H1 (cell line): ENCODE data around the gene TRIL. TPM values are rescaled to one million over a fixed set of nuclear protein-coding genes. Genes with fewer than 3 reads are reported as not detected.

Source experiments
- CTCF ChIA-PET: fragments of 300-600 bp; sonication (Branson Sonifier 250); formaldehyde crosslinking; loops from one replicate; lab custom pipeline; 2021; ENCODE audit not compliant: partially characterized antibody; lab: Charles Lee
- POLR2A ChIA-PET: fragments of 300-600 bp; sonication (Branson Sonifier 250); formaldehyde crosslinking; loops from one replicate; lab custom pipeline; 2021; ENCODE audit warnings: inconsistent platforms; ENCODE audit not compliant: partially characterized antibody; lab: Charles Lee
- DNase-seq, 2 experiments: peaks; one replicate each; pipeline versions ENCODE4 v3.0.0 to v3.0.0-alpha.2; 2010 to 2022; ENCODE audit warnings: low spot score in 2 of 2, low read depth in 1 of 2, mixed read lengths in 1 of 2
- FAIRE-seq: peaks from 2 replicates; lab custom pipeline; 2011; peaks lifted over from hg19 to GRCh38; lab: Jason Lieb, UNC
- H2AFZ ChIP-seq: 2 replicates; pipeline ENCODE4 v1.8.1; 2012; ENCODE audit warnings: low read length, inconsistent platforms
- H2AK5ac ChIP-seq: 2 replicates; pipeline ENCODE4 v1.6.1; 2013; ENCODE audit warnings: low read depth, low read length
- H2BK120ac ChIP-seq: replicated peaks from 2 replicates; pipeline ENCODE3; 2013; ENCODE audit warnings: low read depth, low read length, inconsistent platforms
- H2BK12ac ChIP-seq: 2 replicates; pipeline ENCODE4 v1.6.1; 2013; ENCODE audit warnings: low read depth, low read length
- H2BK15ac ChIP-seq: 2 replicates; pipeline ENCODE4 v1.6.1; 2013; ENCODE audit warnings: low read length
- H2BK20ac ChIP-seq: 2 replicates; pipeline ENCODE4 v1.6.1; 2013; ENCODE audit warnings: low read length
- H2BK5ac ChIP-seq: 2 replicates; pipeline ENCODE4 v1.6.1; 2013; ENCODE audit warnings: low read depth, low read length
- H3K14ac ChIP-seq: 2 replicates; pipeline ENCODE4 v1.6.1; 2013; ENCODE audit warnings: inconsistent platforms; ENCODE audit not compliant: insufficient read length
- H3K18ac ChIP-seq: 2 replicates; pipeline ENCODE4 v1.6.1; 2013; ENCODE audit warnings: low read length; ENCODE audit errors: extremely low read depth
- H3K23ac ChIP-seq: 2 replicates; pipeline ENCODE4 v1.6.1; 2013; ENCODE audit warnings: inconsistent platforms; ENCODE audit not compliant: insufficient read length
- H3K23me2 ChIP-seq: 2 replicates; pipeline ENCODE4 v1.6.1; 2013; ENCODE audit warnings: low read depth, low read length
- H3K27ac ChIP-seq: 2 replicates; pipeline ENCODE4 v1.6.1; 2011; ENCODE audit warnings: low read depth, low read length, inconsistent platforms
- H3K27me3 ChIP-seq, 4 experiments: replicated peaks in 1 of 4; 1 replicate in 1 of 4; 2 replicates in 3 of 4; pipeline versions ENCODE4 v1.6.1 to v1.8.1; 2011 to 2013; ENCODE audit warnings: low read length in 3 of 4, mild to moderate bottlenecking in 3 of 4, inconsistent platforms in 2 of 4, mixed read lengths in 2 of 4, moderate library complexity in 1 of 4; ENCODE audit not compliant: control insufficient read depth in 3 of 4, insufficient read depth in 3 of 4; ENCODE audit errors: extremely low read depth in 1 of 4
- H3K36me3 ChIP-seq, 4 experiments: 2 replicates each; pipeline versions ENCODE4 v1.6.1 to v1.8.1; 2011 to 2013; ENCODE audit warnings: mild to moderate bottlenecking in 4 of 4, low read length in 3 of 4, moderate library complexity in 2 of 4, control low read depth in 1 of 4, inconsistent platforms in 1 of 4; ENCODE audit not compliant: insufficient read depth in 4 of 4, control insufficient read depth in 2 of 4
- H3K4ac ChIP-seq: replicated peaks from 2 replicates; pipeline ENCODE3; 2013; ENCODE audit warnings: low read length, low read depth, mixed read lengths, inconsistent platforms; ENCODE audit not compliant: insufficient read length
- H3K4me1 ChIP-seq, 4 experiments: replicated peaks in 1 of 4; 1 replicate in 1 of 4; 2 replicates in 3 of 4; pipeline versions ENCODE4 v1.6.1 to v1.8.1; 2011 to 2013; ENCODE audit warnings: low read length in 3 of 4, inconsistent platforms in 2 of 4, mixed read lengths in 1 of 4; ENCODE audit not compliant: insufficient read depth in 4 of 4, control insufficient read depth in 3 of 4
- H3K4me2 ChIP-seq, 2 experiments: 2 replicates each; pipeline versions ENCODE4 v1.6.1 to v1.8.1; 2011 to 2013; ENCODE audit warnings: low read depth in 2 of 2, low read length in 2 of 2, control low read depth in 1 of 2, inconsistent platforms in 1 of 2, mild to moderate bottlenecking in 1 of 2; ENCODE audit not compliant: insufficient read depth in 1 of 2
- H3K4me3 ChIP-seq, 4 experiments: fragments of 200-600, 300-600 bp in 1 of 4; sonication (generic), shearing (Covaris generic), sonication (Bioruptor Twin) in 1 of 4; 2 replicates each; pipeline versions ENCODE4 v1.5.1 to v1.8.1; 2011 to 2016; ENCODE audit warnings: low read length in 4 of 4, low read depth in 3 of 4, control low read depth in 2 of 4, inconsistent platforms in 2 of 4, mild to moderate bottlenecking in 2 of 4, mixed read lengths in 1 of 4, moderate library complexity in 1 of 4; ENCODE audit not compliant: insufficient read depth in 2 of 4; ENCODE audit errors: extremely low read depth in 1 of 4
- H3K56ac ChIP-seq: replicated peaks from 2 replicates; pipeline ENCODE3; 2013; ENCODE audit warnings: low read depth, mild to moderate bottlenecking, mixed read lengths, low read length, inconsistent platforms; ENCODE audit not compliant: insufficient read length
- H3K79me1 ChIP-seq: 2 replicates; pipeline ENCODE4 v1.6.1; 2013; ENCODE audit warnings: low read depth, low read length, control low read depth
- H3K79me2 ChIP-seq, 2 experiments: 2 replicates each; pipeline versions ENCODE4 v1.6.1 to v1.8.1; 2012 to 2013; ENCODE audit warnings: low read length in 2 of 2, mild to moderate bottlenecking in 2 of 2, inconsistent platforms in 1 of 2; ENCODE audit not compliant: insufficient read depth in 2 of 2, control insufficient read depth in 1 of 2
- H3K9ac ChIP-seq, 4 experiments: replicated peaks in 1 of 4; 1 replicate in 1 of 4; 2 replicates in 3 of 4; pipeline versions ENCODE4 v1.6.1 to v1.8.1; 2011 to 2013; ENCODE audit warnings: low read depth in 3 of 4, low read length in 3 of 4, control low read depth in 2 of 4, mild to moderate bottlenecking in 2 of 4, moderate library complexity in 2 of 4, inconsistent platforms in 1 of 4; ENCODE audit errors: extremely low read depth in 1 of 4
- H3K9me3 ChIP-seq, 2 experiments: 2 replicates each; pipeline versions ENCODE4 v1.6.1 to v1.8.1; 2012 to 2013; ENCODE audit warnings: mild to moderate bottlenecking in 2 of 2, moderate library complexity in 2 of 2, control low read depth in 1 of 2, inconsistent platforms in 1 of 2, low read depth in 1 of 2, low read length in 1 of 2, mixed read lengths in 1 of 2; ENCODE audit not compliant: insufficient read depth in 2 of 2
- H4K20me1 ChIP-seq, 2 experiments: replicated peaks in 1 of 2; 2 replicates each; pipeline versions ENCODE3 to v1.8.1; 2011 to 2013; ENCODE audit warnings: inconsistent platforms in 2 of 2, low read length in 2 of 2, mild to moderate bottlenecking in 1 of 2; ENCODE audit not compliant: insufficient read depth in 2 of 2, control insufficient read depth in 1 of 2
- H4K5ac ChIP-seq: 2 replicates; pipeline ENCODE4 v1.6.1; 2013; ENCODE audit warnings: low read length, low read depth, mixed read lengths, inconsistent platforms; ENCODE audit not compliant: insufficient read length
- H4K8ac ChIP-seq: 2 replicates; pipeline ENCODE4 v1.8.0; 2013; ENCODE audit warnings: mild to moderate bottlenecking, moderate library complexity, low read length, inconsistent platforms; ENCODE audit not compliant: insufficient read depth; ENCODE audit errors: extremely low read depth
- H4K91ac ChIP-seq: replicated peaks from 2 replicates; pipeline ENCODE3; 2013; ENCODE audit warnings: low read length, mixed read lengths, inconsistent platforms; ENCODE audit not compliant: insufficient read length
- ASH2L ChIP-seq: fragments of 200-600, 300-600 bp; sonication (generic); IDR thresholded peaks from one replicate; pipeline ENCODE4 v1.7.1; 2017; ENCODE audit warnings: low read length
- FOSL1 ChIP-seq: IDR thresholded peaks from 2 replicates; pipeline ENCODE4 v1.6.1; 2011; ENCODE audit warnings: mild to moderate bottlenecking, low read depth, low read length, moderate library complexity; ENCODE audit not compliant: insufficient read depth
- NANOG ChIP-seq: IDR thresholded peaks from 2 replicates; pipeline ENCODE4 v1.6.1; 2011; ENCODE audit warnings: low read length, low read depth, mild to moderate bottlenecking, inconsistent platforms; ENCODE audit not compliant: insufficient read depth, poor library complexity, severe bottlenecking
- POLR2A ChIP-seq, 2 experiments: IDR thresholded peaks; 1 replicate in 1 of 2; 2 replicates in 1 of 2; pipeline ENCODE4 v1.6.1; 2011; ENCODE audit warnings: low read depth in 2 of 2, low read length in 2 of 2, mild to moderate bottlenecking in 2 of 2; ENCODE audit errors: control extremely low read depth in 1 of 2
- POU5F1 ChIP-seq: IDR thresholded peaks from 2 replicates; pipeline ENCODE4 v1.6.1; 2011; ENCODE audit warnings: low read depth, mild to moderate bottlenecking, low read length, moderate library complexity
- SP1 ChIP-seq: IDR thresholded peaks from 2 replicates; pipeline ENCODE4 v1.6.1; 2011; ENCODE audit warnings: low read depth, low read length
- SUZ12 ChIP-seq: fragments of 200-600 bp; sonication (generic); IDR thresholded peaks from 2 replicates; pipeline ENCODE4 v1.6.1; 2012; ENCODE audit warnings: mild to moderate bottlenecking, inconsistent platforms, low read length, moderate library complexity, mixed read lengths
- TAF1 ChIP-seq: IDR thresholded peaks from 2 replicates; pipeline ENCODE4 v1.6.1; 2011; ENCODE audit warnings: mild to moderate bottlenecking, low read depth, low read length
- TBP ChIP-seq: IDR thresholded peaks from 2 replicates; pipeline ENCODE4 v1.6.1; 2011; ENCODE audit warnings: low read depth, low read length, improper control_type of control experiment
- WGBS, 2 experiments: shearing (Covaris generic) in 1 of 2; methylation state at CpG; one replicate each; pipeline versions ENCODE4 v1.1.6 to v1.1.7; 2013 to 2015; ENCODE audit warnings: low lambda C conversion rate in 2 of 2, mixed read lengths in 2 of 2, inconsistent platforms in 1 of 2, low coverage in 1 of 2, missing lambda C conversion rate in 1 of 2; ENCODE audit not compliant: insufficient replicate concordance in 2 of 2, insufficient coverage in 1 of 2, insufficient read length in 1 of 2; ENCODE audit errors: extremely low coverage in 1 of 2, missing lambda C conversion rate in 1 of 2; 5-methylcytosine and 5-hydroxymethylcytosine counted together
- polyA plus RNA-seq, 7 experiments: library from polyadenylated mRNA; depleted of rRNA in 3 of 7; stranded (reverse) in 5 of 7; unstranded in 2 of 7; fragments of >200 nt in 5 of 7; fragments of 200-250 nt in 2 of 7; gene quantifications; 1 replicate in 5 of 7; 2 replicates in 1 of 7; 4 replicates in 1 of 7; pipeline versions ENCODE4 v1.2.1 to v1.2.3, GENCODE V29; 2011 to 2013; ENCODE audit warnings: missing spikeins in 2 of 7, mixed read lengths in 2 of 7
- total RNA-seq: library from RNA; stranded (reverse); fragmentation: NEBNext Ultra II Directional; extraction: Animal tissue kit (Norgen Biotek cat#: 25700); gene quantifications from 2 replicates; pipeline ENCODE4 v1.2.1, GENCODE V29; 2021
- TF ChIP-seq, protein P1 (sequence below): IDR thresholded peaks from 2 replicates; pipeline ENCODE4 v1.6.1; 2012; ENCODE audit warnings: inconsistent platforms

The TRIL gene
- total and polyA plus RNA-seq, 2 of the 8 experiments (the other 6 are each of a cell fraction or from before 2014, with no cell fraction given) = 3.9 to 5.5 TPM

DNA sequence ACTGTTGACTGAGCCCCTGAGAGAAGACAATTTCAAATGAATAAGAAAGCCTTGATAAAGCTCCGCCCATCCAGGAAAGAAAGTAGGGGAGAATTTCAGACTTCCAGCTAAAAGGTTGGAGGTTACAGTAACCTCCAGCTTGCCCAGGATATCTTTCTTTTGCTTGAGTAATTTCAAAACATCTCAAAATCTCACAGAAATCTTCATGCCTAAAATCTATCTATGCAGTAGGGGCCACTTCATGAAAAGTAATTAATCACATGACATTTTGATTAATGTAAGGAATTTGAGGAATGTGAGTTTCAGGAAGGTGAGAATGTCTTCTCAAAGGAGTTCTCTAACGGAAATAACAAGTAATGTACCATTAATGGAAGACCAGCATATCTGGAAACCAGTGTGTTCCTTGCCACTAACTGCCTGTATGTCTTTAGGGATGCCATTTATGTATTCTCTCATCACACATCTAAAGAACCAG, 24.2 kb downstream of the TRIL start:
- ChIA-PET CTCF (interaction anchor here (0.5 to 34.2 kb wide), 6 partner anchors 9 to 355 kb away, joined by 3 to 692 read pairs (median 28); partner anchors contain the start of gene TRIL), POLR2A (interaction anchor here (0.5 to 1.8 kb wide), 2 partner anchors 22 to 167 kb away, joined by 3 to 5 read pairs; no protein-coding TSS in a partner anchor)
- H2BK120ac ChIP-seq = no peak overlapping the region
- peak; percentile 50 for FAIRE-seq
- DNase-seq = no peak
- H2BK5ac ChIP-seq = peak overlapping the region; percentile 79; the same call in 1 of the 2 replicates
- H2AFZ ChIP-seq = peak overlapping the region; percentile 75; the same call in 1 of the 2 replicates
- H4K20me1 ChIP-seq = no peaks in the 10 kb centered on the region
- peaks cover 1 to 12% (median 7%) of the 10 kb centered on the region in 4 experiments; a peak in 5 of 7 replicates for H3K4me1 ChIP-seq
- H3K18ac ChIP-seq = no peak overlapping the region; the same call in 1 of the 2 replicates
- H2BK15ac ChIP-seq = no peak overlapping the region
- H2AK5ac ChIP-seq = no peak overlapping the region; the same call in 1 of the 2 replicates
- H2BK20ac ChIP-seq = no peak overlapping the region
- no peak overlapping the region for H4K91ac ChIP-seq
- no peaks in the 10 kb centered on the region for H3K27me3 ChIP-seq
- no peak overlapping the region for H4K5ac ChIP-seq
- H3K14ac ChIP-seq = no peak overlapping the region
- no peak overlapping the region for H3K4me3 ChIP-seq
- no peaks in the 10 kb centered on the region for H3K79me2 ChIP-seq
- H3K36me3 ChIP-seq = no peaks in the 10 kb centered on the region
- H3K79me1 ChIP-seq = no peaks in the 10 kb centered on the region
- 70% methylated on average over 2 of the region's 2 CpGs; no CpG with 5 or more reads in 1 of the 2 experiments for WGBS, 2 experiments
- no peak overlapping the region; a peak in 1 of 7 replicates for H3K9ac ChIP-seq
- no peak overlapping the region for H3K56ac ChIP-seq
- peak overlapping the region; percentile 98; the same call in 1 of the 2 replicates for H2BK12ac ChIP-seq
- TF ChIP-seq POLR2A (IDR thresholded peaks at IDR 0.05; ENCODE audit: control extremely low read depth in 1 of 2, low read depth in 2 of 2, low read length in 2 of 2) = no peak
- TF ChIP-seq, protein P1, sequence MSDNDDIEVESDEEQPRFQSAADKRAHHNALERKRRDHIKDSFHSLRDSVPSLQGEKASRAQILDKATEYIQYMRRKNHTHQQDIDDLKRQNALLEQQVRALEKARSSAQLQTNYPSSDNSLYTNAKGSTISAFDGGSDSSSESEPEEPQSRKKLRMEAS = no peak
- no peak for TF ChIP-seq FOSL1
- no peak for TF ChIP-seq TAF1
- TF ChIP-seq SP1 = no peak
- no peak for TF ChIP-seq TBP
- no peak for TF ChIP-seq POU5F1
- no peak for TF ChIP-seq ASH2L
- TF ChIP-seq NANOG = no peak
- TF ChIP-seq SUZ12 = no peak
- H3K9me3 ChIP-seq = no peaks in the 10 kb centered on the region
- no peak overlapping the region for H3K23ac ChIP-seq
- H3K4me2 ChIP-seq = peak overlapping the region; percentile 34 to 39; a peak in 3 of 4 replicates
- H3K4ac ChIP-seq = no peak overlapping the region
- H3K27ac ChIP-seq = no peak overlapping the region
- no peak overlapping the region for H4K8ac ChIP-seq
- no peaks in the 10 kb centered on the region for H3K23me2 ChIP-seq
